Panc1 (cell line): ENCODE results near the gene ABL1. TPM values are rescaled to one million over a fixed set of nuclear protein-coding genes. Genes with fewer than 3 reads are reported as not detected.

ENCODE experiments used
- ATAC-seq: fragments of 200-7000 bp; cut with Tn5 transposase; 2 replicates; pipeline ENCODE4 v1.9.1; 2020; ENCODE audit warnings: mild to moderate bottlenecking, moderate library complexity
- BruUV-seq: library from RNA; stranded (reverse); fragments of 400-500 nt; replicated peaks from 2 replicates; lab custom pipeline; 2021; lab: Mats Ljungman, UMichigan
- CTCF ChIA-PET: fragments of 300-600 bp; sonication (Branson Sonifier 250); formaldehyde crosslinking; loops from one replicate; lab custom pipeline; 2022; ENCODE audit warnings: antibody characterized with exemption; lab: Charles Lee
- POLR2A ChIA-PET: fragments of 300-600 bp; sonication (Branson Sonifier 250); formaldehyde crosslinking; loops from one replicate; lab custom pipeline; 2022; ENCODE audit warnings: antibody characterized with exemption; lab: Charles Lee
- DNase-seq: peaks from one replicate; pipeline ENCODE4 v3.0.0-alpha.2; 2010; ENCODE audit warnings: low read depth, low spot score
- H3K27ac ChIP-seq: 2 replicates; pipeline ENCODE4 v1.5.1; 2011; ENCODE audit warnings: mild to moderate bottlenecking, low read length, inconsistent platforms
- H3K27me3 ChIP-seq: fragments of 200-500 bp; sonication (Bioruptor generic); 2 replicates; pipeline ENCODE4 v1.6.0; 2014; ENCODE audit warnings: low read length, inconsistent platforms; ENCODE audit not compliant: control insufficient read depth, insufficient read depth
- H3K36me3 ChIP-seq: fragments of 200-500 bp; sonication (Bioruptor generic); 2 replicates; pipeline ENCODE4 v1.5.1; 2014; ENCODE audit warnings: inconsistent platforms, mild to moderate bottlenecking, low read length, moderate library complexity; ENCODE audit not compliant: control insufficient read depth, insufficient read depth
- H3K4me1 ChIP-seq: 2 replicates; pipeline ENCODE4 v1.5.1; 2011; ENCODE audit warnings: inconsistent platforms, mild to moderate bottlenecking, low read length, moderate library complexity; ENCODE audit not compliant: control insufficient read depth, insufficient read depth
- H3K4me3 ChIP-seq, 2 experiments: 2 replicates each; pipeline ENCODE4 v1.5.1; 2011 to 2012; ENCODE audit warnings: low read depth in 2 of 2, low read length in 2 of 2, mild to moderate bottlenecking in 2 of 2, inconsistent platforms in 1 of 2, moderate library complexity in 1 of 2
- H3K9me3 ChIP-seq: fragments of 200-500 bp; sonication (Bioruptor generic); 2 replicates; pipeline ENCODE4 v1.5.1; 2014; ENCODE audit warnings: low read depth, mild to moderate bottlenecking, inconsistent platforms, low read length, moderate library complexity; ENCODE audit not compliant: control insufficient read depth, insufficient read depth
- CTCF ChIP-seq: fragments of 450-650 bp; IDR thresholded peaks from 2 replicates; pipeline ENCODE4 v1.5.1; 2017; ENCODE audit warnings: mild to moderate bottlenecking
- POLR2AphosphoS5 ChIP-seq: IDR thresholded peaks from 2 replicates; pipeline ENCODE4 v1.6.1; 2012; ENCODE audit warnings: mild to moderate bottlenecking, low read depth, low read length, moderate library complexity
- REST ChIP-seq, 2 experiments: IDR thresholded peaks; 2 replicates each; pipeline ENCODE4 v1.6.1; 2011 to 2012; ENCODE audit warnings: low read depth in 2 of 2, control low read depth in 1 of 2, low read length in 1 of 2, mild to moderate bottlenecking in 1 of 2, moderate library complexity in 1 of 2; ENCODE audit not compliant: insufficient read depth in 1 of 2
- SIN3A ChIP-seq: IDR thresholded peaks from 2 replicates; pipeline ENCODE4 v1.6.1; 2012; ENCODE audit warnings: low read depth, mild to moderate bottlenecking, low read length, moderate library complexity, borderline replicate concordance; ENCODE audit not compliant: insufficient read depth
- TCF7L2 ChIP-seq: IDR thresholded peaks from 2 replicates; pipeline ENCODE4 v1.6.1; 2011; ENCODE audit warnings: mild to moderate bottlenecking, low read depth, low read length, inconsistent platforms
- in situ Hi-C: cut with HindIII; loops from 2 replicates; pipeline ENCODE4 v1.10.0; 2016; ENCODE audit warnings: low sequenced_read_pairs, low pct_unique_long_range_greater_than_20kb
- intact Hi-C: fragments of 100-400 bp; cut with micrococcal nuclease; formaldehyde crosslinking; loops from one replicate; pipeline ENCODE4 v1.10.0; 2022; ENCODE audit not compliant: unreplicated experiment
- total RNA-seq: library from RNA; stranded (reverse); gene quantifications from one replicate; pipeline ENCODE4 v1.2.1, GENCODE V29; 2021; ENCODE audit not compliant: unreplicated experiment

Gene ABL1
- total RNA-seq, 1 experiment from 2014 or later: 48.4 TPM

- in situ Hi-C loops: no loop called here
- ATAC-seq: peak; percentile 78
- TF ChIP-seq TCF7L2: no peak
- TF ChIP-seq SIN3A: no peak
- TF ChIP-seq CTCF: no peak
- no peak for TF ChIP-seq REST (IDR thresholded peaks at IDR 0.05; ENCODE audit: insufficient read depth in 1 of 2, low read depth in 2 of 2, low read length in 1 of 2)
- no peak for TF ChIP-seq POLR2AphosphoS5
- no TSS peak for BruUV-seq
- Histone ChIP-seq H3K27ac (peak overlapping the region; percentile 66), H3K36me3 (no peaks in the 10 kb centered on the region), H3K4me1 (peaks cover 20% of the 10 kb centered on the region), H3K9me3 (no peaks in the 10 kb centered on the region), H3K27me3 (no peaks in the 10 kb centered on the region), H3K4me3 (no peak overlapping the region; a peak in 1 of 4 replicates)
- ChIA-PET CTCF (no interaction called here), POLR2A (interaction anchor here (0.7 kb wide), 1 partner anchor 658 kb away, joined by 4 read pairs; no protein-coding TSS in a partner anchor)
- intact Hi-C loops: no loop called here
- DNase-seq: no peak
Observed at GRCh38 chr9:130824643-130825350, 10.3 kb upstream of the ABL1 start.

GRCh38 chr9:130825351-130825651, 9.8 kb upstream of the ABL1 start:
- intact Hi-C loops (no loop called here), in situ Hi-C loops (no loop called here)
- no peaks in the 10 kb centered on the region for H3K36me3 ChIP-seq
- no peak for TF ChIP-seq POLR2AphosphoS5
- no peak for TF ChIP-seq SIN3A
- TF ChIP-seq TCF7L2: no peak
- no peak for TF ChIP-seq CTCF
- TF ChIP-seq REST (IDR thresholded peaks at IDR 0.05; ENCODE audit: insufficient read depth in 1 of 2, low read depth in 2 of 2, low read length in 1 of 2): no peak
- no peaks in the 10 kb centered on the region for H3K9me3 ChIP-seq
- peaks cover 23% of the 10 kb centered on the region for H3K4me1 ChIP-seq
- H3K27ac ChIP-seq: peak overlapping the region; percentile 66; the same call in 1 of the 2 replicates
- CTCF ChIA-PET: no interaction called here
- ATAC-seq: no peak
- H3K4me3 ChIP-seq: no peak overlapping the region; a peak in 1 of 4 replicates
- no peak for DNase-seq
- no TSS peak for BruUV-seq
- H3K27me3 ChIP-seq: no peaks in the 10 kb centered on the region
- POLR2A ChIA-PET: interaction anchor here (0.7 kb wide), 1 partner anchor 658 kb away, joined by 4 read pairs; no protein-coding TSS in a partner anchor
